Measurements from ENCODE around the gene SNRPD3. TPM values are rescaled to one million over a fixed set of nuclear protein-coding genes. Genes with fewer than 3 reads are reported as not detected.
"Not testable (repeated sequence)": the region's sequence is repeated elsewhere in the genome, so short reads cannot be mapped to it uniquely, and the experiment has no call there.

Gene SNRPD3
- total and polyA plus RNA-seq, 2 donors (not counting 3 experiments of a cell fraction or from before 2014, with no cell fraction given): 121 to 253 TPM

DNA sequence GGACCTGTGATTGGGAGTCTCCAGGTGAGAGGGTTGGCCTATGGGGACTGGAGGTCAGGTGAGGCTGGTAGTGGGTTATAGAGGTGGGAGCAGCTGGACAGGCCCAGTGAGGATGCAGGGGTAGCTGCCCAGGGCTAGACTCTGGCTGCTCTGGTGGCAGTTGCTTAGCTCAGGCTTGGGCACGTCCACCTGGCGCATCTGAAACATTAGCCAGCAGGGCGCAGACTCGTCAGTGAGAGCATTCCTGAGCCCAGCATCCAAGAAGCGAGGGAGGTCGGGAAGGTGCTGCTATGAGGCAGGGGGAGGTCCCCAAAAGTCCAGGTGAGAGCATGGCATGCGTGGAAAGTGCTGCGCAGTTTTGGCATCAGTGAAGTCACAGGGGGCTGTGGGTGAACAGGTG is 43.7 kb downstream of the SNRPD3 start:
- BruUV-seq (replicated peaks): no TSS peak
- POLR2A ChIA-PET: no interaction called here
- Histone ChIP-seq H2AFZ (ENCODE audit: low read depth, low read length) (no peak overlapping the region), H3K4me2 (ENCODE audit: insufficient read depth, low read length) (no peak overlapping the region), H3K4me1 (ENCODE audit: control insufficient read depth, extremely low read depth, insufficient read depth, low read length) (peaks cover 7% of the 10 kb centered on the region), H3K9me3 (replicated peaks; ENCODE audit: control insufficient read depth, insufficient read depth, low read length) (no peaks in the 10 kb centered on the region), H3K36me3 (ENCODE audit: control insufficient read depth in 2 of 2, extremely low read depth in 1 of 2, insufficient read depth in 2 of 2, low read length in 2 of 2) (no peaks in the 10 kb centered on the region), H3K9me1 (replicated peaks; ENCODE audit: control insufficient read depth, extremely low read depth, insufficient read depth, low read length) (no peaks in the 10 kb centered on the region), H3K27ac (ENCODE audit: insufficient read depth, low read depth, low read length) (no peak overlapping the region), H3K4me3 (replicated peaks in 1 of 3; ENCODE audit: insufficient read depth in 1 of 3, low read depth in 1 of 3, low read length in 3 of 3) (no peak overlapping the region), H3K9ac (replicated peaks; ENCODE audit: extremely low read depth, insufficient read depth, low read length) (no peak overlapping the region), H3K79me2 (ENCODE audit: control insufficient read depth, insufficient read depth, low read length) (no peaks in the 10 kb centered on the region), H4K20me1 (replicated peaks; ENCODE audit: control insufficient read depth, extremely low read depth, insufficient read depth, low read length) (no peaks in the 10 kb centered on the region), H3K27me3 (ENCODE audit: control insufficient read depth in 2 of 2, insufficient read depth in 2 of 2, low read length in 2 of 2) (no peaks in the 10 kb centered on the region)
- intact Hi-C loops (cut with micrococcal nuclease): no loop called here
- TF ChIP-seq GATA2 (IDR thresholded peaks at IDR 0.05; ENCODE audit: insufficient read depth, insufficient read length, low read depth, low read length) (no peak), POLR2A (IDR thresholded peaks at IDR 0.05; ENCODE audit: low read depth, low read length) (no peak), MYC (IDR thresholded peaks at IDR 0.05; ENCODE audit: low read depth, low read length) (no peak), JUN (IDR thresholded peaks at IDR 0.05; ENCODE audit: borderline replicate concordance, insufficient read depth, insufficient read length, low read depth) (no peak), POLR2AphosphoS5 (IDR thresholded peaks at IDR 0.05; ENCODE audit: insufficient read depth, low read depth, low read length) (no peak), EZH2 (IDR thresholded peaks at IDR 0.05; ENCODE audit: borderline replicate concordance, low read depth, low read length, severe bottlenecking) (no peak), FOS (IDR thresholded peaks at IDR 0.05; ENCODE audit: borderline replicate concordance, insufficient read depth, low read length) (no peak)
- TF ChIP-seq, protein P1, sequence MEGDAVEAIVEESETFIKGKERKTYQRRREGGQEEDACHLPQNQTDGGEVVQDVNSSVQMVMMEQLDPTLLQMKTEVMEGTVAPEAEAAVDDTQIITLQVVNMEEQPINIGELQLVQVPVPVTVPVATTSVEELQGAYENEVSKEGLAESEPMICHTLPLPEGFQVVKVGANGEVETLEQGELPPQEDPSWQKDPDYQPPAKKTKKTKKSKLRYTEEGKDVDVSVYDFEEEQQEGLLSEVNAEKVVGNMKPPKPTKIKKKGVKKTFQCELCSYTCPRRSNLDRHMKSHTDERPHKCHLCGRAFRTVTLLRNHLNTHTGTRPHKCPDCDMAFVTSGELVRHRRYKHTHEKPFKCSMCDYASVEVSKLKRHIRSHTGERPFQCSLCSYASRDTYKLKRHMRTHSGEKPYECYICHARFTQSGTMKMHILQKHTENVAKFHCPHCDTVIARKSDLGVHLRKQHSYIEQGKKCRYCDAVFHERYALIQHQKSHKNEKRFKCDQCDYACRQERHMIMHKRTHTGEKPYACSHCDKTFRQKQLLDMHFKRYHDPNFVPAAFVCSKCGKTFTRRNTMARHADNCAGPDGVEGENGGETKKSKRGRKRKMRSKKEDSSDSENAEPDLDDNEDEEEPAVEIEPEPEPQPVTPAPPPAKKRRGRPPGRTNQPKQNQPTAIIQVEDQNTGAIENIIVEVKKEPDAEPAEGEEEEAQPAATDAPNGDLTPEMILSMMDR (IDR thresholded peaks at IDR 0.05; ENCODE audit: extremely low read depth in 1 of 2, insufficient read depth in 1 of 2, low read depth in 1 of 2, low read length in 2 of 2): no peak
- TF ChIP-seq, protein P2, sequence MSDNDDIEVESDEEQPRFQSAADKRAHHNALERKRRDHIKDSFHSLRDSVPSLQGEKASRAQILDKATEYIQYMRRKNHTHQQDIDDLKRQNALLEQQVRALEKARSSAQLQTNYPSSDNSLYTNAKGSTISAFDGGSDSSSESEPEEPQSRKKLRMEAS (IDR thresholded peaks at IDR 0.05; ENCODE audit: insufficient read depth, insufficient read length): no peak
- no peak for DNase-seq (ENCODE audit: low read depth, low spot score)
- dilution Hi-C loops (cut with MboI; ENCODE audit: extremely low pct_ligation_motif_present, low sequenced_read_pairs): no loop called here
- FAIRE-seq: no peak
- CTCF ChIA-PET: interaction anchor here (1.4 kb wide), 1 partner anchor 173 kb away, joined by 3 read pairs; no protein-coding TSS in a partner anchor

DNA sequence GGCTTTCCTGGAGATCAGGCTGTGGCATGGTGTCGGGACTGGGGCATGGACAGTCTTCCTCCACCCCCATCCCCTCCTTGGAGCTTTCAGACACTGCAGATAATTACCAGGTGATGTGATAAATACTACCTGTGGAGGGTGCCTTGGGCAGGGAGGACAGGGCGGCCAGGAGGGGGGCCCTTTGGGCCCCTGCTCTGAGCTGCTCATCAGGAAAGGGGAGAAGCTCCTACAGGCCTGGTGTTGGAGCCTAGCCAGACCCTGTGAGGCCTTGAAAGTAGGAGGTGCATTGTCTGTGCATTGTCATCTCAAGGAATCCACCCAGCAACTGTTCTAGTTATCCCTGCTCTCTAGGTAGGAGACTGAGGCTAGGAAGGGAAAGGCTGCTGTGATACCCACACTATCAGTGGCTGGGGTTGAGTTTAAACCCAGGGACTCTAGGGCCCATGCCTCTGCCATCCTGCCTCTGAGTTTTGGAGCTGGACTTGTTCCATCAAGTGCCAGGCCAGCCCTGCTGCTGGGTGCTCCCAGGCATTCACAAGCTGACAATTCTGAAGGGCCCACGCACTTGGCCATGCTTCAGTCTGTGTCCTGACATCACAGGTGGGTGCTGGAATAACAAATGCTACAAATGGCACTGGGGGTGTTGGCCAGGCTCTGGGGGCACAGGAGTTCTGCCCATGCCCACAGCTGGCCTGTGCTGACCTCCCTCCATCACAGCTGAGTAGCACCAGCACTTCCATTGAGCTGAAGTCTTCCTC is 44.3 kb downstream of the SNRPD3 start:
- H3K4me2 ChIP-seq (ENCODE audit: insufficient read depth, low read length); dilution Hi-C loops (cut with MboI; ENCODE audit: extremely low pct_ligation_motif_present, low sequenced_read_pairs); FAIRE-seq; H3K4me3 ChIP-seq (replicated peaks in 1 of 3; ENCODE audit: insufficient read depth in 1 of 3, low read depth in 1 of 3, low read length in 3 of 3); H2AFZ ChIP-seq (ENCODE audit: low read depth, low read length); H4K20me1 ChIP-seq (replicated peaks; ENCODE audit: control insufficient read depth, extremely low read depth, insufficient read depth, low read length); H3K79me2 ChIP-seq (ENCODE audit: control insufficient read depth, insufficient read depth, low read length); POLR2A ChIA-PET; H3K4me1 ChIP-seq (ENCODE audit: control insufficient read depth, extremely low read depth, insufficient read depth, low read length); H3K9me1 ChIP-seq (replicated peaks; ENCODE audit: control insufficient read depth, extremely low read depth, insufficient read depth, low read length); BruUV-seq (replicated peaks); intact Hi-C loops (cut with micrococcal nuclease); H3K9me3 ChIP-seq (replicated peaks; ENCODE audit: control insufficient read depth, insufficient read depth, low read length); H3K9ac ChIP-seq (replicated peaks; ENCODE audit: extremely low read depth, insufficient read depth, low read length); DNase-seq (ENCODE audit: low read depth, low spot score); H3K36me3 ChIP-seq (ENCODE audit: control insufficient read depth in 2 of 2, extremely low read depth in 1 of 2, insufficient read depth in 2 of 2, low read length in 2 of 2); H3K27me3 ChIP-seq (ENCODE audit: control insufficient read depth in 2 of 2, insufficient read depth in 2 of 2, low read length in 2 of 2); H3K27ac ChIP-seq (ENCODE audit: insufficient read depth, low read depth, low read length): not testable (repeated sequence)
- CTCF ChIA-PET: interaction anchor here (1.4 kb wide), 1 partner anchor 172 kb away, joined by 3 read pairs; no protein-coding TSS in a partner anchor

All from endothelial cell of umbilical vein (primary cell).